OCI-LY1 (cell line): ENCODE measurements around the gene CC2D1A.

Experiments used
- CTCF ChIP-seq: fragments of 200-600 bp; sonication (generic), shearing (Covaris generic); IDR thresholded peaks from 2 replicates; pipeline ENCODE4 v1.5.1; 2017; ENCODE audit warnings: mild to moderate bottlenecking, antibody characterized with exemption, low read length, moderate library complexity, mixed read lengths
- EZH2 ChIP-seq: fragments of 200-600 bp; sonication (generic), shearing (Covaris generic); IDR thresholded peaks from 2 replicates; pipeline ENCODE4 v1.8.0; 2017; ENCODE audit warnings: borderline replicate concordance, mixed run types, mild to moderate bottlenecking, antibody characterized with exemption, low read length, moderate library complexity, mixed read lengths

GRCh38 chr19:13883516-13884064 lies 22.4 kb upstream of the CC2D1A start:
- TF ChIP-seq CTCF (no peak), EZH2 (no peak)
